Fibroblast of the conjunctiva (primary cell): ENCODE measurements around the gene AMIGO3.
"Not testable (repeated sequence)": the region's sequence is repeated elsewhere in the genome, so short reads cannot be mapped to it uniquely, and the experiment has no call there.

Experiments
- DNase-seq: peaks from one replicate; pipeline ENCODE4 v3.0.0-alpha.2; 2010; ENCODE audit warnings: low read depth

The AMIGO3 gene

DNA sequence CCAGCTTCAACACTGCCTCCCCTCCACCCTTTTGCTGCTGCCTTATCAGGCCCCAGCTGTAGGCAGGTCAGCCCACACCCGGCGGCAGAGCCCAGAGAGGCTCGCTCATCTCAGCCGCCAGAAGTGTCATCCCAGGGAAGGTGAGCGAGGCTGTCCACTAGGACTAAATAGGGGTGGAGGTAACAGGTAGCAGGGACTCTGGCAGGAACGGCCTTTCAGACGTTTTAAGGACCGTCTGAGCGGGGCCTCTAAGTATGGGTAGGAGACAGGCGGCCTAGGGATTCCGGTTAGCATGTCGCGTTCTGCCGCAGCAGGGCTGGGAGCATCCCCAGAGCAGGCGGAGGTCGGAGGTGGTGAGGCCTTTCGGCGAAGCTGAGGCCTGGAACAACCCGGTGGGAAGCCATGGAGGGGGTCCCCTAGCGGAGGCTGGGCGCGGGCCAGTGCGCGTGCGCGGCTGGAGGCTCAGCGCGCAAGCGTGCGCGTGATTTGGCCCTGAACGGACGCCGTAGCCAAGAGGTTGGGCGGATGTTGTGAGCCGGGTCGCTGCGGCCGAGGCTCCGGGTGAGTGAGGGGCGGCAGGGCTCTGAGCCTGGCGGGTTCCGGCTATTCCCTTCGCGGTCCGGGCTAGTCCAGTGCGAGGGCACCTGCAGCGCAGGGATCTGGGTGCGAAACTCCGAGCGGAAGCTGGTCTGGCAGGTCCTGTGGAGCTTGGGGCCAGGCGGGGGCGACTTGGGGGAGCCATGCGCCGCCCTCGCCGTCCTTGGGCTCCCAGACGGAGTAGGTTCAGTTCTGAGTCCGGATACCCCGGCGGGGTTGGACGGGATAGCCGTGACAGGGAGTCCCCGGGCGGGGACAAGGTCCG, 30.2 kb downstream of the AMIGO3 start, which contains the start of the genes MST1 and RNF123:
Gene MST1, minus strand, starts transcription at position 429 of the 862 bp plus-strand sequence. CDS start 783 bp downstream, outside the sequence.
Gene RNF123, plus strand, starts transcription at position 512 of the 862 bp plus-strand sequence. CDS start 1,609 bp downstream, outside the sequence.
- peak; percentile 75 for DNase-seq

DNA sequence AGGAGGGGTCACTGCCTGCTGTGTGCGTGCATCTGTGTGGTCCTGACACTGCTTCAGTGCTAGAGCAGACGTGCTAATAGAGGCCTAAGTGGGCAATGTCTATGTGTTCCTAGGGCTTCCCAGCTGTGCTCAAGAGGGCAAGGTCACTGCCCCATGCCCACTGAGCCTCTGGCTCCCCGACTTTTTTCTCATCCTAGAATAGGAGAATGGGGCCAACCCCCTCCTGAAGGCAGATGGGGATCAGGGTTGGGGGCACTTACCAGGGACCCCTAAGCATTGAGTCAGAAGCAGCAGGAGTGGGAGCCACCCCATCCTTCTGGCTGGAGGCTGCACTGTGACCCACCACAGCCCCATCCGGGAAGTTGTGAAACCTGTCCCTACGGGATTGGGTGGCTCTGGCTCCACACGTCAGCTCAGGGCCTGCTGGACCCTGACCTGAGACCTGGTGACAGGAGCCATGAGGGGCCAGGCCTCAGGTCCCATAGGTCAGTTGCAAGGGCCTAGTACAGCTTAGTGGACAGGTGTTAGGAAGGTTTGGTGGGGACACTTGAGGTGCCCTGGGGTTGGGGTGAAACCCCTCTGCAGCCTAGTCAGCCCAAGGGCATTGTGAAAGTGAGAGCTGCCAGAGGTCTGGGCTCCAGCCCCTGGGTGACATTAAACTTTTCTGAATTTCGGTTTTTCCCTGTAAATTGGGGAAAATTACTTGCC, 31.0 kb downstream of the AMIGO3 start:
- not testable (repeated sequence) for DNase-seq

DNA sequence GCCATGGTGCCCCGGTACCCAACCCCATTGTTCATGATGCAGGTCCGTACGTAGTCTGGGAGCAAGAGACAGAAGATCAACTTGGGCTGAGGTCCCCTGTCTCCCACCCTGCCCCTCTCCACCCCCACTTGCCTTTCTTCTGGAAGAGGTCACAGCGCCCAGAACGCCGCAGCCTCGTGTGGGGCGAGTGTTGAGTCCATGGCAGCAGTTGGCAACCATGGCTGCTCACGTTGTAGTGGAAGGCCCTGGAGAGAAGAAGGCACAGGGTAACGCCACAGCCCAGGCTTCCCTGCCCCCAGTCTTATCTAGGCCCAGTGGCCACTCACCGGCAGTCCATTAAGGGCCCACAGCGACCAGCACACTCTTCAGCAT, 32.1 kb downstream of the AMIGO3 start:
- not testable (repeated sequence) for DNase-seq

DNA sequence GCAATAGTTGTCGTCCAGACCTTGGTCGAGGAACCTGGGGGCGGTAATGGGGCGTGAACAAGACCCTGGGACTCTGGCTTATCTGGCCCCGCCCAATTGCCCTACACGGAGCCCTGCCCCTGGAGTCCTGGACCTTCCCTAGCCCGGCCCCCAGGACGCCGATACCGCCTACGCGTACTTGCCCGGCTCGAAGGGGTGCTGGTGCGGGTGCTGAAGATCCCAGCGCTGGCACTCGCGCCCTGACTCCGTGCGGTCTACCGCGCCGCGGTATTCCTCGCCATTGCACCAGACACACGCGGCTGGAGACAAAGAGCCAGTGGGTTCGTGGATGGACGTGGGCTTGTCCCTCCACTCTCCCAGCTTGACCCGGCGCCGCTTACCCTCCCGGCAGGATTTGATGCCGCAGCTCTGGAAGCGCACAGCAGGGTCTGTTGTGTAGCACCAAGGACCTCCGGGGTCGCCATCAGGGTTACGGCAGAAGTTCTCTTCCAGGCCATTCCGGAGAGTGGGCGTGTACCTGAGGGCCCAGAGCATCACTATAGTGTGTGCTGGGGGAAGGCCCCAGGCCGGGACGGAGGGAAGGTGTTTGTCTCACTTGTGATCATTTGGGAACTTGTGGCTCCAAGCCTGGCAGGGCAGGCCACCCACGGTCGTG, 32.6 kb downstream of the AMIGO3 start:
- not testable (repeated sequence) for DNase-seq

DNA sequence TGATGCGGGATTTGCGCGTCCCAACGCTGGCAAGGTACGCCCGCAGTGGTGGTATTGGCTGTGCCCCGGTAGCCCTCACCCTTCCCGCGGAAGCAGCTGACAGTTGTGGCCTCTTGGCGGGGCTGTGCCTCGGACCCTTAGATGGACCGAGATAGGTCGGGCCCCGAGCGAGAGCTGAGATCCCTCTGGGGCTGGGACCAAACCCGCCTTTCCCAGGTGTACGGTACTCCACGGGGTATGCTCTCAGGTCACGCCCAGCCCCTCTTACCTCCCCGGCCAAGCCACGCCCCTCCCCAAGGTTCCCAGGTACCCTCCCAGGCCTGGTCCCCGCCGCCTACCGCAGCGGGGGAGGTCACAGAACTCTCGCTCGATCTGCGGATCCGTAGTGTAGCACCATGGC, 33.1 kb downstream of the AMIGO3 start:
- not testable (repeated sequence) for DNase-seq

DNA sequence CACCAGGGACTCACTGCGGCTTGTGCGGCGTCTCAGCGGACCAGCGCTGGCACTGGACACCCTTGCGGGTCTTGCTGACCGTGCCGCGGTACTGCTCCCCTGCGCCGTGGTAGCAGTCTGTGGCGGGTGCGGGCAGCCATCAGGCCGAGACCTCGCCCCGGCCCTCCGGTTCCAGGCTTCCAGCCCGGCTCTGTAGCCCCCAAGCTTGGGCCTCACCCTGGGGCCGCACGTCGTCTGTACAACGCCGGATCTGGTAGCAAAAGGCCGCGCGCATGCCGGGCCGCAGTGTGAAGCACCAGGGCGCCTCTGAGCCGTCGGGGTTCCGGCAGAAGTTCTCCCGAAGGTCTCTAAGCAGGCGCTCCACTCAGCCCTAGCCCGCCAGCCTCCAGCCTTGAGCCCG, 33.6 kb downstream of the AMIGO3 start:
- not testable (repeated sequence) for DNase-seq

DNA sequence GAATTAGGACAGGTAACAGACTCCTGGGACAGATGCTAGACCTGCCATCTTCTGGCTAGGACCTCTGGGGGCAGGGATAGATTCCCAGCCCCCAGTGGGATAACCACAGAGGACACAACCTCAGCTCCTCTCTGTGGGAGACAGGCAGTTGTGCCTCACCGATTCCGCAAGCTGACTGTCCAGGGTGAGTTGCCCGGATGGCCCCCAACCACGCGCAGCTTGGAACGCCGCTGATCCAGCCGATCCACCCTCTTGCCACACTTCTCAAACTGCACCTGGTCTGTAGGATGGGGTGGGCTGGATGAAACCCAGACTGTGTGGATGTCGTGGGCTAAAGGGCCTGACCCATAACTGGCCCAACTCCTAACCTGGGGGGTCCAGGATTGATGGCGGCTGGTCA, 34.4 kb downstream of the AMIGO3 start:
- not testable (repeated sequence) for DNase-seq

DNA sequence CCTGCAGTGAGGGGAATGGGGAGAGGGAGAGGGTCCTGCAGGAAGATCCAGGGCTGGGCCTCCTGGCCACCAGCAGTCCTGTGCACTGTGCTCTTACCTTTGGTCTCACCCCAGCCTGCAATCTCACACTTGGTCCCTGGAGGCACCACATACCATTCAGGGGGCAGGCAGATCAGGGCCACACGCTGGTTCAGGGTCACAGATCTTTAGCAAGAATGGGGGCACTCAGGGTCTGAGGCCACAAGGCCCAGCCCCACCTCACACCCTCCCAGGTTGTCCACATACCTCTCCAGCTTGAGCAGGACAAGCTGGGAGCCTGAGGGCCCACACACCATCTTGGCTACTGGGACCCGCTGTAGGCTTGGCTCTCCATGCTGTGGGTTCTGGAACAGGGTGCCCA, 35.0 kb downstream of the AMIGO3 start:
- DNase-seq = not testable (repeated sequence)

DNA sequence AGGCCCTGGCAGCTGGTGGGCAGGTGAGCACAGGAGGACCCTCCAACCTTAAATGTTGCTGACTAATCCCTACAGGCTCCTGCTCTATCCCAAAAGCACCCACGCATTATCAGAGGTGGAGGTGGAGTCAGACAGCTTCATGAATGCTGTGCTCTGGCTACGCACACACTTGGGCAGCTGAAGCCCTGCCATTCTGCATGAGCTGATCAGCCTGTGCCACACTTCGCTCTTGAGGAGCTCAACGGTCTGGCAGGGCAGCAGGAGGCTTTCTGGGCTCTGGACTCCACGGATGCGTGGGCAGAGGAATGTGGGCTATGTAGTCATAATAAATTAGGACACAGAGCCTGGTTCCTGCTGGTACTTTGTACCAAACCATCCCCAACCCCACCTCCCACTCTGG, 36.3 kb downstream of the AMIGO3 start:
- no peak for DNase-seq

DNA sequence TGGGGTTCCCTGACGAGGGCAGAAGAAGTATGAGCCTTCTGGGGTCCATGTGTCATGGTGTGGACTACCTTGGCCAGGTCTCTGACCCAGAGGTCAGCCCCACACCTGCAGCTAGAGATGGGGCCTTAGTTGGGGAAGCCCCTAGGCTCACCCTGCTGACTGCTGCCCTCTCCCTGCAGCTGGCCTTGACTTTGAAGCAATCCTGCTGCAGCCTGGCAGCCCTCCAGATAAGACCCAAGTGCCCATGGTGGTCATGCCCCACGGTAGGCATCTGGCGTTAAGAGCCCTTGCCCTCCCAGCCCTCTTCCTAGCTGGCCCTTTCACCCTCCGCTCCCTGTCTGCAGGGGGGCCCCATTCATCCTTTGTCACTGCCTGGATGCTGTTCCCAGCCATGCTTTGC, 37.9 kb downstream of the AMIGO3 start:
- DNase-seq = no peak

DNA sequence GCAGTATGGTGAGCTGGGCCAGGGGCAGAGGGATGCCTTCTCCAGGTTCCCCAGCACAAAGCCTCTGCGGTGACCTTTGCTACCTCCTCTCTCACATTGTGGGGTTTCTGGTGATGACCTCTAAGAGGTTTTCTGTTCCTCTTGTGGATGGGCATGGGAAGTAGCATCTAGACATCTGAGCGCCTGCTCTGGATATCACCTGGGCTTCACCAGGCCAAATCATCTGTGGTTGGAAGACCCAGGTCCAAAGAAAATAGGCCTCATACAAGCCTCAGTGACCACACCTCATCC, 38.3 kb downstream of the AMIGO3 start:
- DNase-seq = no peak

DNA sequence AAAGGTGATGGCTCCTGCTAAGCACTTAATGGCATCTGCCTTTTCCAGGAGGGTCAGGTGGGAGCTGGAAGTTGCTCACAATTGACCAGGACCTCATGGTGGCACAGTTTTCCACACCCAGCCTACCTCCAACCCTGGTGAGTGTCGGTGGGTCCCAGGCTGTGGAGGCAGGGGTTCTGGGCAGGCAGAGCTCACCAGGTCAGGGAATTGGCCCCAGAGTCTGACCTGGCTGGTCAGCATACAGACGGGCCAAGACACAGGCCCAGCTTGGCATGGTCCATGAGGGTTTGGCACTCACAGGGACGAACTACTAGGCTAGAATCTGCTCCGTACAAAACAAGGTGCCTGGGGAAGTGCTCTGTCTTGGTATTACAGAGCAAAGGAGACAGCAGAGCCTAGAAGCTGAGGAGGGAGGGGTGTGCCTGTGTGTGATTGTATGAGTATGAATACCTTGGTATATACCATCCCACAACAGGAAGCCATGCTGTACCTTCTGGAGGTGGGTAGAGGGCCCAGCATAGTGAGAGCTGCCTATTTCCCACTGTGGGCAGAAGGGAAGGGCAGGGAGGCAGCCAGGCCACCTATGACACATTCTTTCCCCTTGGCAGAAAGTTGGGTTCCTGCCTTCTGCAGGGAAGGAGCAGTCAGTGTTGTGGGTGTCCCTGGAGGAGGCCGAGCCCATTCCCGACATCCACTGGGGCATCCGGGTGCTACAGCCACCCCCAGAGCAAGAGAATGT, 38.8 kb downstream of the AMIGO3 start:
- no peak for DNase-seq

DNA sequence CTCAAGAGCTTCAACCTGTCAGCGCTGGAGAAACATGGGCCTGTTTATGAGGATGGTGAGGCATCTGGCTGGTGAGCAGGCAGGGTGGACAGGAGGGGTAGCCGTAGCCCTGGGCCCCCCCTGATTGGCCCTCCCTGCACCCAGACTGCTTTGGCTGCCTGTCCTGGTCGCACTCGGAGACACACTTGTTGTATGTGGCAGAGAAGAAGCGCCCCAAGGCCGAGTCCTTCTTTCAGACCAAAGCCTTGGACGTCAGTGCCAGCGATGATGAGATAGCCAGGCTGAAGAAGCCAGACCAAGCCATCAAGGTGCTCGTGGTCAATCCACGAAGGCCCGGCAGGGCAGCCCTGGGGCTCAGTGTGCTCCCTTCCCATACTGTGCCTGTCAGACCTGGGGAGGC, 43.6 kb downstream of the AMIGO3 start:
- no peak for DNase-seq

DNA sequence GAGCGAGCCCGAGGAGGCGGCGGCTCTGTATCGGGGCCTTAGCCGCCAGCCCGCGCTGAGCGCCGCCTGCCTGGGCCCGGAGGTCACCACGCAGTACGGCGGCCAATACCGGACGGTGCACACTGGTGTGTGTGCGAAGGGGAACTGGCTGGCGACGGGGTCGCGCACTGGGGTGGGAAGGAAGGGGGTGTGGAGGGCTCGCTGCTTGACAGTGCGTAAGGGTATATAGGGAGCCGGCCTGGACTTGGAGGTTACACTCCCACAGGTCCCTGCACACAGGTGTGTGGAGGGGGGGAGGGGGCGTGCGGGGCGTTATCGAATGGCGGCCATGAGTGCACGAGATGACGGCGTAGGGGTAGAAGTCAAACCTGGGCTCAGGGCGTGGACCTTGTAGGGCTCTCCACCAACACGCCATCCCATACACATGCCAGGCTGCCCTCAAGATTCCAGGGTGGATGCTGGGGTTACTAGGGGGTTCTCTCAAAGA, 44.9 kb downstream of the AMIGO3 start:
- DNase-seq = no peak

DNA sequence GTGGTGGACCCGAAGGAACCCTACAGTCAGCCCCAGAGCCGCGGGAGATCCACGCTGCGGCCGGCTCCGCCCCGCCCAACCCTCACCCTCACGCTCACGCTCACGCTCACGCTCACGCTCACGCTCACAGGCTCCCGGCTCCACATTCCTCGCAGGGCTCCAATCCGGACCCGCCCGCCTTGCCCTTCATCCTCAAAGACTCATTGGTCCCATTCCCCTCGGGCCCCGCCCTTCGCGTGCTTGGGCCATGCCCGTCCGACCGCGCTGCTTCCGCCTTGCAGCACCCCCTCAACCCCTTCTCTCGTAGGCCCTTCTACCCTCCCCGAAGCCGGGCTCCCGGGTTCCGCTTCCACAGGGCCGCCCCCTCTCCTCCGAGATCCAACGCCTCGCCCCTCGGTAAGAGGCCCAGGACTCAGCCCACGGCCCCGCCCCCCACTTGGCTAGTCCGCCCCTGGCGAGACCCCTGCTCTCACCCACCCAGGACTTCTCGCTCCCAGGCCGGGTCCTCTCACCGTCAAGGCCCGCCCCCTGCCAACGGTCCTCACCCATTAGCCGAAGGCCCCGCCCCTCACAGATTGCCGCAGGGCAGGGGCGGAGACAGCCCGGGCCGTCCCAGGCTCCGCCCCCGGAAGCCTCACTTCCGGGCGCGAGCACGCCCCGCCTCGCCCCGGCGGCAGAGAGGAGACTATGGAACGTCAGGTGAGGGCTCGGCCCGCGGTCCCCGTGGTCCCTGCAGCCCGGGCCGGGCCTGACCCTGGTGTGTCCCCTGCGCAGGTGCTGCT, 45.6 kb downstream of the AMIGO3 start, which contains the start of gene APEH:
Gene APEH, plus strand, starts transcription at position 637 of the 782 bp plus-strand sequence. Its CDS starts 51 bp downstream, at position 688.
- DNase-seq = peak; percentile 95

DNA sequence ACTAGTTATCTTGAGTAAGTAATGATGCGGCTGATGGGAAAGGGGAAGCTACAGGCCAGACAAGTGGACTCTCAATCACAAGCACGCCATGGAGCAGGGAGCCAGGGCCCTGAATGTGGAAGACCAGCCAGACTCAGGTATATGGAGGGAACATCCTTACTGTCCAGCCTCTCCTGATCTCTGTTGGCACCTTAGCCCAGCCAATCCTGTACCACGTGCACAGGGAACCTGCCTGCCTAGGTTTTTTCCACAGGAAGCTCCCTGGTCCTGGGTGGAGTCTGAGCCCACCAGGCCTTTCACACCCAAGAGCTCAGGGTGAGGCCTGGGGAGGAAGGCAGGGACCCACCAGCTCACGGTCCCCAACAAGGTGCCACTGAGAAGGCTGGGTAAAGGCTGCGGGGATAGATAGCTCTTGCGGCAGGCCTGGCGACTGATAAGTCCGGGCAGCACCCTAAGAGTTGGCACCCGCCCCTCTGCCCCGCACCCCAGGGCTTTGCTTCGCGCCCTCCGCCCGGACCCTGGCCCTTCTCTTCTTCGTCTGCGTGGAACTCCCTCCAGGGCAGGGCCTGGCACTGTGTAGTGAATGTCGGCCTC, 46.3 kb downstream of the AMIGO3 start:
- no peak for DNase-seq

DNA sequence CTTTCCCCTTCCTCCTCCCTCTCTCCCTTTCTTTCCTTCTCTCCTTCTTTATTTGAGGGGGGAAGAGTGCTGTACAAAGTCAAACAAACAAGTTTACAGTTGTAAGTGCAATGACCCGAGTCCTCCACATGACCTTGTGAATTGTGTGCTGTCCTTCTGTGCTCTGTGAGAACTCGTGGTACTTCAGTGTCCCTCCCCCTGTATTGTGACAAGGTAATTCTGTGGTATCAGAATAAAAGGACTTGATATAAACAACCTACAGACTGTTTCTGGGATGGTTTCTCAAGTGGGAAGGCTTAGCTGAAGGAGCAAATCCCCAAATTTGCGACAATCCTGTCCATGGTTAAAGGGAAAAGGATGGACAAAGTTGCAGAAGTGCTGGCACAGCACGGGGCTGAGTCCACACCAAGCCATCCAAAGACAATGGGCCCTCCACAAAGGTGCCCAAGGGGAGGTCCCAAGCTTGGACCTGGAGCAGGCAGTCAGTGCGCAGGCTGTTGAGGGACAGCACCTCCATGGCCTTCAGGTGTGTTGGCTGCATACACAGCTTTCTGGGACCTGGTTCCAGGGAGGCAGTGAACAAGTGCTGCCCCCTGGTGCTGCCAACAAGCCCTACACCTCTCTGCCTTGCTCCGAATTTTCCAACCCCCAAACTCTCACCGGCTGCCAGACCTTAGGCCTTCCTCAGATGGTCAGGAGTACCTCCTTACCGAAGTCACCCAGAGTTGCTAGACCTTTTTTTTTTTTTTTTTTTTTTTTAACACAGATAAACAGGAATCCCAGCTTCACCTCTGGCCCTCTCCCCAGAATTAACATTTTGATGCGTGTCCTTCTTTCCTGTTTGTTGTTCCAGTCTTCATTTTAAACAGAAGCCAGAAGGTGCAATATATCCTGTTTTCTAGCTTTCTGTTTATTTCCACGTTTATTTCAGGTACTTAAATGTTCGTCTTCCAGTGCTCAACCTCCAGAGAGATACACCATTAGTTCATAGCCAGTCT, 47.9 kb downstream of the AMIGO3 start:
- peak; percentile 30 for DNase-seq

DNA sequence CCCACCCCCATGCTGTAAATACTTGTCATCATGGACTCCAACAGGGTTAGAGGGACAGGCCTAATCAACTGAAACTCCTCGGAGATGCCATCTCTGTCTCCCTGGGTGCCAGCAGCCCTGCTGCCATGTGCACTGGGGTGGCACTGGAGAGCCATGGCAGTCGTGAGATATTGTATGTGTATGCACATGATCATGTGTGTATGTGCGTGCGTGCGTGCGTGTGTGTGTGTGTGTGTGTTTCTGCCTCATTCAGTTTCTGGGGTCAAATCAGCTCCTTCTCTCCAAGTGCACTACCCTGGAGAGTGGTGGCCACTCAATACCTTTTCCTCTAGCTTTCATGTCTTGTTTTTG, 48.6 kb downstream of the AMIGO3 start:
- DNase-seq = no peak

DNA sequence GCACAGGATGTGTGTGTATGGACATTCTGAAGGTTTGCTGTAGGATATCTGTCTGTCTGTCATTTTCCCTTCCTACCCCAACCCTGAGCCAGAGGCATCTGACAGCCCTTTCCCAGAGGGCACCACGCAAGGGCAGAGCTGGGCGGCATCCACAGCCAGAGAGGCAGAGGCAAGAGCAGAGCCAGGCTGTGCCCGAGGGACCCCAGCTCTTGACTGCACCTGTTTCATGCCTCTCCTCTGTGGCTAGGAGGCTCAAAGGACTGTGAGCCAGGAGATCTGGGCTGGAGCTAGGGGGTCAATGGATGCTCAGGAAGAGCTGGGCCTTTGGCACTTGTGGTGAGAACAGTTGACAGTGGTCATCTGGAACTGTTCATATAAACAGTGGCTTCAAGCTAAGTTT, 50.1 kb downstream of the AMIGO3 start:
- DNase-seq = no peak
